Adrenal gland (tissue), 5 donors: Measurements from ENCODE around the gene OR2H2.

ENCODE experiments used
- CTCF ChIP-seq, 6 experiments: fragments of 450-650 bp in 4 of 6; fragments of 200-600 bp in 2 of 6; sonication (generic) in 1 of 6; IDR thresholded peaks; 1 replicate in 5 of 6; 2 replicates in 1 of 6; pipeline versions ENCODE4 v1.5.1 to v1.8.0; 2016 to 2021; ENCODE audit warnings: antibody characterized with exemption in 6 of 6, mild to moderate bottlenecking in 2 of 6, moderate library complexity in 1 of 6
- POLR2A ChIP-seq, 2 donors: fragments of 450-650 bp; IDR thresholded peaks; one replicate each; pipeline ENCODE4 v1.6.1; 2017; ENCODE audit warnings: antibody characterized with exemption in 2 of 2, mild to moderate bottlenecking in 2 of 2, moderate library complexity in 1 of 2
- donor health status: DM: no; HTN: no; CAD: no.

GRCh38 chr6:29590218-29590808, 5.4 kb downstream of the OR2H2 start:
- TF ChIP-seq POLR2A (IDR thresholded peaks at IDR 0.05): no peak
- no peak for TF ChIP-seq CTCF (IDR thresholded peaks at IDR 0.05)
